Breast epithelium (tissue), 3 donors: Measurements from ENCODE around the gene GNB5.

Source experiments
- CTCF ChIP-seq, 3 donors: fragments of 450-650 bp; IDR thresholded peaks; one replicate each; pipeline ENCODE4 v1.5.1; 2016 to 2017; ENCODE audit warnings: antibody characterized with exemption in 3 of 3, mild to moderate bottlenecking in 3 of 3, moderate library complexity in 3 of 3
- POLR2A ChIP-seq: fragments of 450-650 bp; IDR thresholded peaks from one replicate; pipeline ENCODE4 v1.6.1; 2016; ENCODE audit warnings: antibody characterized with exemption, mild to moderate bottlenecking, moderate library complexity
- POLR2AphosphoS5 ChIP-seq, 3 donors: sonication (generic); formaldehyde crosslinking; IDR thresholded peaks; one replicate each; pipeline ENCODE4 v1.6.1; 2017; ENCODE audit warnings: antibody characterized with exemption in 3 of 3

DNA sequence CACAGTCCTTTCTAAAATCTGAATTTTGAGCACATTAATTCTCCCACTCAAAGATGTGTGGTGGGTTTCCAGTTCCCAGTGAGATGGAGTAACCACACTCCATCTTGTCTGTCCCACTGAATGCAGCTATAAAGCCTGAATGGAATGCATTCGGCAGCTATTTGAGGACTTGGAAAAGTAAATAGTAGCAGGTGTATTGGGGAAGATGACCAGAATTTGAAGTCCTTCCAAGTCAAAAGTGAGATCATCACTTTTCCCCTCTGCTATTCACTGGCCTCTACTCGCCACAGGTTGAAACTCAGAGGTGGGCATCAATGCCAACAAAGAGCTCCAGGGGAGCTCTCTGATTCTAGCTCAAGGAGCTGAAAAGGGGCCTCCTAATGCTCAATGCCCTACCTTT, 8.1 kb upstream of the GNB5 start:
- TF ChIP-seq CTCF (IDR thresholded peaks at IDR 0.05) (no peak), POLR2AphosphoS5 (IDR thresholded peaks at IDR 0.05) (no peak), POLR2A (no peak)
